Glutamatergic neuron (in vitro differentiated cells): ENCODE results near the gene MIEF1. TPM values are rescaled to one million over a fixed set of nuclear protein-coding genes. Genes with fewer than 3 reads are reported as not detected.

Experiments used
- DNase-seq: peaks from one replicate; pipeline ENCODE4 v3.0.0; 2022
- H3K27ac Mint-ChIP-seq: one replicate; pipeline ENCODE4 v1.8.0; 2020; ENCODE audit warnings: mild to moderate bottlenecking, mixed read lengths, inconsistent platforms; ENCODE audit not compliant: unreplicated experiment
- H3K27me3 Mint-ChIP-seq: one replicate; pipeline ENCODE4 v1.8.0; 2020; ENCODE audit warnings: mild to moderate bottlenecking, moderate library complexity, mixed read lengths, inconsistent platforms; ENCODE audit not compliant: unreplicated experiment
- H3K36me3 Mint-ChIP-seq: one replicate; pipeline ENCODE4 v1.8.0; 2020; ENCODE audit warnings: mild to moderate bottlenecking, mixed read lengths, inconsistent platforms; ENCODE audit not compliant: unreplicated experiment
- H3K4me1 Mint-ChIP-seq: one replicate; pipeline ENCODE4 v1.8.0; 2020; ENCODE audit warnings: mild to moderate bottlenecking, low read depth, mixed read lengths, inconsistent platforms; ENCODE audit not compliant: unreplicated experiment
- H3K4me3 Mint-ChIP-seq: one replicate; pipeline ENCODE4 v1.8.0; 2020; ENCODE audit warnings: mild to moderate bottlenecking, mixed read lengths, inconsistent platforms; ENCODE audit not compliant: unreplicated experiment
- H3K9me3 Mint-ChIP-seq: one replicate; pipeline ENCODE4 v1.8.0; 2020; ENCODE audit warnings: mild to moderate bottlenecking, moderate library complexity, mixed read lengths, inconsistent platforms; ENCODE audit not compliant: unreplicated experiment
- total RNA-seq: library from RNA; stranded (reverse); fragmentation: NEBNext Ultra II Directional; extraction: Animal tissue kit (Norgen Biotek cat#: 25700); gene quantifications from one replicate; pipeline ENCODE4 v1.2.1, GENCODE V29; 2021; ENCODE audit not compliant: unreplicated experiment
- TF ChIP-seq, protein P1 (sequence below): fragments of 200-600 bp; sonication (generic); IDR thresholded peaks from one replicate; pipeline ENCODE4 v1.5.0; 2021; ENCODE audit not compliant: partially characterized antibody, unreplicated experiment

The MIEF1 gene
- total RNA-seq, 1 donor from 2014 or later: 40.0 TPM

GRCh38 chr22:39530692-39531331 is 28.7 kb downstream of the MIEF1 start:
- Mint-ChIP-seq H3K27me3 (peaks cover 10% of the 10 kb centered on the region), H3K4me3 (peak overlapping the region; percentile 95), H3K27ac (peak overlapping the region; percentile 75), H3K36me3 (no peaks in the 10 kb centered on the region), H3K4me1 (peaks cover 44% of the 10 kb centered on the region), H3K9me3 (peaks cover 15% of the 10 kb centered on the region)
- TF ChIP-seq, protein P1, sequence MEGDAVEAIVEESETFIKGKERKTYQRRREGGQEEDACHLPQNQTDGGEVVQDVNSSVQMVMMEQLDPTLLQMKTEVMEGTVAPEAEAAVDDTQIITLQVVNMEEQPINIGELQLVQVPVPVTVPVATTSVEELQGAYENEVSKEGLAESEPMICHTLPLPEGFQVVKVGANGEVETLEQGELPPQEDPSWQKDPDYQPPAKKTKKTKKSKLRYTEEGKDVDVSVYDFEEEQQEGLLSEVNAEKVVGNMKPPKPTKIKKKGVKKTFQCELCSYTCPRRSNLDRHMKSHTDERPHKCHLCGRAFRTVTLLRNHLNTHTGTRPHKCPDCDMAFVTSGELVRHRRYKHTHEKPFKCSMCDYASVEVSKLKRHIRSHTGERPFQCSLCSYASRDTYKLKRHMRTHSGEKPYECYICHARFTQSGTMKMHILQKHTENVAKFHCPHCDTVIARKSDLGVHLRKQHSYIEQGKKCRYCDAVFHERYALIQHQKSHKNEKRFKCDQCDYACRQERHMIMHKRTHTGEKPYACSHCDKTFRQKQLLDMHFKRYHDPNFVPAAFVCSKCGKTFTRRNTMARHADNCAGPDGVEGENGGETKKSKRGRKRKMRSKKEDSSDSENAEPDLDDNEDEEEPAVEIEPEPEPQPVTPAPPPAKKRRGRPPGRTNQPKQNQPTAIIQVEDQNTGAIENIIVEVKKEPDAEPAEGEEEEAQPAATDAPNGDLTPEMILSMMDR: peak; percentile 21
- DNase-seq: no peak

DNA sequence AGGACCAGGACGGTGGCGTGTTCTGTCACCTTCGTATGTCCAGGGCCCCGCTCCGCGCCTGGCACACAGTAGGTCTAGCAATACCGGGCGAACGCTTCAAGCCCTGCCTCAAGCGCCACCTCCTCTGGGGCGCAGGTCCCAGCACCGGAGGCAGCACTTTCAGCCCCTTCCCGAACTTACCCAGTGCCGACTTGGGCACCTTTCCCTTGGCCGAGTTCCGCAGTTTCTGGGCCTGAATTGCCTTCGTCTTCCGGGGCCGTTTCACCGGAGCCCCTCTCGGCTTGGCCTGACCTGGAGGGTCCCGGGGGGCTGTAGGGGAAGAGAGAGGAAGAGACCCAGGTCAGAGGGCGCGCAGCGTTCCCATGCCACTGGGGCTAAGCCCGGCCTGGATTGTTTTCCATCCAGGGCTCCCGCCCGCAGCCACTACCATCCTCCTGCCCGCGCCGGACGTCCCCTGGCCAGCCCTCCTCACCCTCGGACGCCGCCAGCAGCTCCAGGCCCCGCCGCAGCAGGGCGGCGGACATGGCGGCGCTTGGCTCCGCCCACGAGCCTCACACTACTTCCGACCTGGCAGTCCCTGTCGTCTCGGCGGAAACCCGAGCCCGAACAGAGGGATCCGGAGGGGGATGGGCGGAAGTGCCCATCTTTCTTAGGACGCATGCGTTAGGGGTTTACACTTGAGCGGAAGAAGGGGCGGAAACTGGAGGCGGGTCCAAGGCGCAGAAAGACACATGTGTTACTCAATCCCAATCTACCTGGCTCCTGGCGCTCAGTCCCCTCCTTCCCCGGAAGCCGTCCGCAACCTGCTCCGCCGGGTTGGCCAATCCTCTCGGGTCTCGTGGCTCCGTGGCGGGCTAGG is 30.4 kb downstream of the MIEF1 start, which contains the start of gene RPS19BP1:
TSS of gene RPS19BP1 (minus strand) at position 534 of the 859 bp plus-strand sequence. CDS start at position 524, 10 bp downstream.
- no peaks in the 10 kb centered on the region for H3K36me3 Mint-ChIP-seq
- peaks cover 13% of the 10 kb centered on the region for H3K9me3 Mint-ChIP-seq
- H3K4me3 Mint-ChIP-seq: peak within 1 kb of the TSS; percentile 95
- H3K27me3 Mint-ChIP-seq: peaks cover 9% of the 10 kb centered on the region
- H3K4me1 Mint-ChIP-seq: peaks cover 37% of the 10 kb centered on the region
- DNase-seq: peak; percentile 98
- TF ChIP-seq, protein P1: no peak
- H3K27ac Mint-ChIP-seq: peak within 1 kb of the TSS; percentile 81

DNA sequence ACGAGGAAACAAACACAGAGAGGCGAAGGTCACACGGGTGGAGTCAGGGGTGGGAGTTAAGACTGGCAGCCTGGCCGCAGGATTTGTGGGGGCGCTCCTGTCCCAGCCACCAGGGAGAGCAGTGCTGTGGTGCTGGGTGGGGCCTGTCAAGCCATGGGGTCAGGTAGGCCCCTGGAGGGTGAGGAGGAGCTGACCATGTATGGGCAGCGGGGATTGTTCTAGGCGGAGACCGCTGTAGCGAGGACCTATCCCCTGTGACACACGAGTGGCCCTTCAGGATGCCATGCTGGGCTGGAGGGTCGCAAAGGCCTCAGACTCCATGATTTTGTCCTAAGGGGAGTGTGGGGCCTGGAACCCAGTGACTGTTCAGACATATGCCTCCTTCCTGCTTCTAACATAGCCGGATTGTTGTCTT is 32.0 kb downstream of the MIEF1 start:
- Mint-ChIP-seq H3K27ac (peak overlapping the region; percentile 76), H3K4me1 (peaks cover 28% of the 10 kb centered on the region), H3K9me3 (peaks cover 10% of the 10 kb centered on the region), H3K36me3 (no peaks in the 10 kb centered on the region), H3K27me3 (peaks cover 9% of the 10 kb centered on the region), H3K4me3 (peak overlapping the region; percentile 61)
- TF ChIP-seq, protein P1: no peak
- DNase-seq: no peak

- Mint-ChIP-seq H3K36me3 (no peaks in the 10 kb centered on the region), H3K27me3 (peaks cover 9% of the 10 kb centered on the region), H3K27ac (peak overlapping the region; percentile 76), H3K4me3 (peak overlapping the region; percentile 61), H3K4me1 (peaks cover 26% of the 10 kb centered on the region), H3K9me3 (peaks cover 9% of the 10 kb centered on the region)
- TF ChIP-seq, protein P1: peak; percentile 99
- peak; percentile 96 for DNase-seq
Measured at GRCh38 chr22:39534591-39535356, 32.7 kb downstream of the MIEF1 start.
